Measurements from ENCODE around the gene COL17A1.

COL17A1 gene

DNA sequence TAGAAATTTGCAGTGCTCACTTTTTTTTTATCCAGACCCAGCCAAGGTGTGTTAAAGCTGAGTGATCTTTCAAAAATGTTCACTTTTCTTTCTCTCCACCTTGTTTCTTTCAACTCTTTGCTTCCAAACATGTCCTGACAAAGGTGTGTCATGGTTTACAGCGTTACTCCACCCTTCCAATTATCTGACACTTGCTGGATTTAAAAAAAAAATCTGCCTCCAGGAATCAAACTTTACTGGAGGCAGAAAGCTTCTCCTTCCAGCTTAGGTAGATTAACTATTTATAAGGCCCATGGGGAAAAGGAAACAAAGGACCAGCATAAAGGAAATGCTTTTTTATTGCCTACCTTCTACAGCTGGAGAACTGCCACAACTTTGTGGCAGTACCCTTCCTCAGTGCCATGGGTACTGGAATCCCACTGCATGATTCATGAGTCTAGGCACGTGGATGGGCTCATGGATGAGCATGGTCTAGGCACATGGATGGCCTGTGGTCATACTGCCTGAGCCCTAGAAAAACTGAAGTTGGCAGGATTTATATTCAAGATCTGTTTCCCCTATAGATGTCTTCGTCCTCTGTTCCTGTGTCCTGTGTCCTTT lies at the start of gene COL17A1:
Gene COL17A1 (minus strand): TSS at position 80 of the 600 bp plus-strand sequence. CDS start 5,207 bp downstream, outside the sequence.
- no peak for DNase-seq

- no peak for DNase-seq
These were observed 44.4 kb upstream of the COL17A1 start for GRCh38 chr10:104130041-104130440.

GRCh38 chr10:104128214-104128613 lies 42.5 kb upstream of the COL17A1 start:
- DNase-seq = no peak

DNA sequence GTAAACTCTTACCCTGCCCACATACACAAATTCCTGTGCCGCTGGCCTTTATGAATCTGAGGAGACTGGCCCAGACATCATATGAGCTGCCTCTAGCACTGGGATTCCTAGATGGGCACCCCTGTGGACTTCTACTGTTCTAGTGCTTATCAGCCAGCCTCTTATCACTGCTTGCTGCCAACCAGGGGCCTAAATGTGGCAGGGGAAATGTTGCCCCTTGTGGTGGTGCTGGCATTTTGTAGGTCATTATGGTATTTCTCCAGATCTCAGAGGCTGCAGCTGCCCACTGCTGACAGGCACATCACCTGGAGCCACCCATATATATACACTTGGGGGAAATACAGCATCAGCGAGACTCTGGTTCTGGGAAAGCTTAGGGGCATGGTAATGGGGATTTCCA lies 41.7 kb upstream of the COL17A1 start:
- peak; percentile 53 for DNase-seq

- no peak for DNase-seq
These were observed 37.7 kb upstream of the COL17A1 start for GRCh38 chr10:104123397-104123796.

GRCh38 chr10:104122225-104123107 lies 36.8 kb upstream of the COL17A1 start:
- no peak for DNase-seq

DNA sequence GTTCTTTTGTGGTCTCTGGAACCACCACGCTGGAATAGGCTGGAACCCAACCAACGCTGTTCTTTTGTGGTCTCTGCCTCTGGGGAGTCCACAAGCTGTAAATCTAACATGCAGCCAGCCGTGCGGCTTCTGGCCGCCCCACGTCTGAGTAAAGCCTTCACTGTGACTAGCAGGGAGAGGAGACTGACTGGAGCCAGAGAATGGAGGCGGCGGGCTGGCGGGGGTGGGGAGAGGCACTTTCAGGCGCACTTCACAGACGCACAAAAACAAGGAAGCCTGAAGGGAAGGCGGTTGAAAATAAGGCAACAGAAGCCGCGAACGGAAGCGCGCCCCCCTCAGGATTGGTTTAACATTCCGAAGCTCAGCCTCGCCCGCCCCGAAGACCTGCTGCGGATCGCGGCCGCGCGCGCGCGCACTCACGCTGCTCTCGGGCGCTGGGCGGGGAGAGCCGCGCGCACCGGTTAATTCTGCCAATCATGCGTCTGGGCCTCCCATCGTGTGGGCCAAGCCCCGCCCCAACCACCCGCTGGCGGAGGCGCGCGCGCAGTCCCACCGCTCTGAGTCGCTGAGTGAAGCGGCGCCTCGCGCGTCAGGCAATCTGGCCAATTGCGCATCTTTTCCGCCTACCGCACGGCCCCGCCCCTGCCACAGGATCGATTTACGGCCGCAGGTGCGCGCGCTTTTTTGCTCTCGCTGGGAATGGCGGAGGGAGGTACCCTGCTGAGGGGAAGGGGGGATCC lies 36.0 kb upstream of the COL17A1 start, which contains the start of gene SFR1:
Gene SFR1 (plus strand): TSS at position 687 of the 740 bp plus-strand sequence. CDS start 13 bp downstream, at position 700.
- peak; percentile 99 for DNase-seq

DNA sequence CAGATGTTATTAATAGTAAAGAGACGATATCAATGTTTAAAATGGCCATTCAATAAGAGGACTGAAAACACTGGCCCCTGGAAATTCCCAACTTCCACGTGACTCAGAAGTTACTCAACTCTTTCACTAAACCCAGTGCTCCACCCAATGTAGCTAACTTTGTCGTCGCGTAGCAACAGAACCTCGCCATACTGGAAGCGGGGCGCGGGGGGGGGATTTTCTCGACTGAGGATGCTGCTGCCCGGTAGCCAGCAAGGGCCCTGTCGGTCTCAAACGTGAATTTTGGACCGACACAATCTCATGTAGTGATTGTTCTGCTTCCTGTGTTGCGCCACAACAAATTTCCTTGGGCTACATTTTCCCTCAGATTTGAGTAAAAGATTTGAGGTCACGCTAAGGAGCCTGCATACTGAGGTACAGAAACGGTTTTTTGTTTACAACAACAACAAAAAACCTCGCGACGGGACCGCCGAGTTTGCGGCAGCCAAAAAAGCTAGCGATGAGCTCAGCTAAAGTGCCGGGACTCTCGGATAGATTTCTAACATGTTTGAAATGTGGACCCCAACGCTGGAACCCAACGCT lies 35.3 kb upstream of the COL17A1 start:
- peak; percentile 94 for DNase-seq

DNA sequence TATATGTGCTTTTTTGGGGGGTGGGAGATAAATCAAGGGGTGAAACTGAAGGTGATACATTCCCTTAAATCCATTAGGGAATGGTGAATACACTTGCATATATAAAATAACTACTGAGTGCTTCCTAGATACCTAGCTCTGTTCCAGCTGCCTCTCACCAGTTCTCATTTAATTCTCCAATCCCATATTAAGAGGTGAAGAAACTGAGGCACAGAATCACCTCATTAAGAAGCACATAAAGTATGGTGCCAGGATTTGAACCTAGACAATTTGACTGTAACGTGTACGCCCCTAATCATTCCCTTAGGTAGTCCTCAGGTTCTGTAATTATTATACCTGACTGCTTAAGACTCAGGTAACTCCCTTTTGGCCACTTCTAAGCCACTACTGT lies 34.8 kb upstream of the COL17A1 start:
- no peak for DNase-seq

GRCh38 chr10:104119996-104120395 lies 34.3 kb upstream of the COL17A1 start:
- DNase-seq = no peak

- no peak for DNase-seq
These were observed 32.2 kb upstream of the COL17A1 start for GRCh38 chr10:104117839-104118323.

- DNase-seq = no peak
These were observed 27.8 kb upstream of the COL17A1 start for GRCh38 chr10:104113376-104113956.

DNA sequence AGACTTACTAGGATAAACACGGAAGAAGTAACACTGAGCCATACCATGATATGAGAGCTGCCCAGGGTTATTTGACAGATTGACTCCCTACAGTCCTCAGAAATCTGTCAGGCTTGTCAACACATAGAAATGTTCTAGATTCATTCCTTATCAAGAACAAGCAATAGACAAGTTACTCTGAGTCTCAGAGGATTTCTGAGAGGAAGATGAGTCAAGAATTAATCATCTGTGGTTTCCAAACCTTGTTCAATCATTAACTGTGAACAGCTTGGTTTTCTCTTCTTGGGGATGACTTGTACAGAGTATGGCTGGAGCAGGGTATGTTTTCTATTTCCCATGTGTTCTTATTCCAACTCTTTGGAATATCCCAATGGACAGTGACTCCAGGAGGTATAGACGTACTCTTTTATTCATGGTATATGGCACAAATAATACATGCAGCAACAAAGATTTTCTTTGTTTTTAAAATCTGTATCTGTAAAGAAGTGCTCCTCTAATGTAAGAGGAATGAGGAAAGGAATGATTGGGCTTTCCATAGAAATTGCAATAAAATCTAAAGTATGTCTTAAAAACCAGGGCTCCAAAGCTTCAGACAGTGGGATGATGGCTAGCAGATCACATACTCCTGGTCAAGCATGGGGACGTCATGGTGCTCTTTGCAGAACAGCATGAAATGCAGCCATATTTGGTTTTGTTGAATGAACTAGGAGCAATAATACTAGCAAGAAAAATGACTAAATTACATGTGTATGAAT lies 24.4 kb upstream of the COL17A1 start:
- DNase-seq = no peak

DNA sequence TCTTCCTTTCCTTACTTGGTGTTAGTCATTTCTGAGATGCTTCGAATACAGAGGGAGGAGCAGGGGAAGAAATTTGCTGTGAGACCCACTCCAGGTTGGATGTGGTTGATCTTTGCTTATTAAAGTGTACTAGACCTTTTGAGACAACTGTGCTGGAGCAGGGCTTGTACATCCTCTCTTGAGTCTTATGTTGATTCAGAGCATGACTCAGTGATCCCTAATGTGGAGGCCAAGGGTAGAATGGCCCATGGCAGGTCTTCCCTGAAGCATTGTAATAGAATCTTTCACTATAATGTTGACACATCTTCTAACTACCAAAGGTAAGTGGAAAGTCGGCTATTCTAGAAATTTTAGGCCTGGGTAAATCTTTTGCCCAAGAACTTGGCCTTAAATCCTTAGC lies 19.2 kb upstream of the COL17A1 start:
- no peak for DNase-seq

DNA sequence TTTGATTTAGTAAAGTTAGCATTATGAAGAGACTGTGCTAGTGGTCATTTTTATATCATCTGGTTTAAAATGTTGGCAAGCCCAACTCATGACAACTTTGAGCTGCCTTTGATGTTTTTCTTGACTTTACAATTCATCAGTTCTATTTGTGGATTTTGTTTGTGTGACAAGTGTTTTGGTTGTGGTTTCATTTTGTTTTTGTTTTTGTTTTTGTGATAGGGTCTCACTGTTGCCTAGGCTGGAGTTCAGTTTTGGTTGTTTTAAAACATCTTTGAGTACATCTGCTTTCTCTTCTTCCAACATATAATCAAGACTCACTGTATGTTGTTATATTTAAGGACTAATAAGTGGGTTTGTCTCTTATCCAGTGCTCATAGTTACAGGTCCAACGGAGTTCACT lies 18.7 kb upstream of the COL17A1 start:
- DNase-seq = no peak

GRCh38 chr10:104103956-104104355 lies 18.3 kb upstream of the COL17A1 start:
- DNase-seq = no peak

GRCh38 chr10:104101902-104102301 lies 16.2 kb upstream of the COL17A1 start:
- DNase-seq = no peak

DNA sequence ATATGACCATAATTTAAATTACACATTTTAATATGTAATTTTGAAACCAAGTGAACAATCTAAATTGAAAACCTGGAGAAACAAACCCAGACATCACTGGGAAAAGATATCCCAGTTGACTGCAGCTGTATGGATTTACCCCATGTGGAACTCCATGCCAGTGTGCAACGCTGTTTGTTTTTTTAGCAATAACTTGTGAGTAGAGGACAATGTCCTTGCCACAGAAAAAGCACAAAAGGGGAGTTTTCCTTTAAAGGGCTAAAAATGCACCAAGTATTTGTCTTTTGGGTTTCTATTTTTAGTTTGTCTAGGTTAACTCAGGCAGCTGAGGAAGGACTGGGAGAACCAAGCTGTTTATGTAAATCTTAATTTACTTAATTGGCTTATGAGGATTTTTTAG lies 15.1 kb upstream of the COL17A1 start:
- no peak for DNase-seq

GRCh38 chr10:104099941-104100340 lies 14.3 kb upstream of the COL17A1 start:
- no peak for DNase-seq

GRCh38 chr10:104099269-104099668 lies 13.6 kb upstream of the COL17A1 start:
- DNase-seq = no peak

GRCh38 chr10:104098358-104098925 lies 12.8 kb upstream of the COL17A1 start:
- DNase-seq = no peak

Measured in islet precursor cell (in vitro differentiated cells).